Endothelial cell of umbilical vein (primary cell): ENCODE results near the gene HSPA6. TPM values are rescaled to one million over a fixed set of nuclear protein-coding genes. Genes with fewer than 3 reads are reported as not detected.

Experiments
- BruUV-seq: library from RNA; stranded (reverse); fragments of 400-500 nt; replicated peaks from 2 replicates; lab custom pipeline; 2021; lab: Mats Ljungman, UMichigan
- CTCF ChIA-PET: fragments of 300-600, 350-600 bp; sonication (Branson Sonifier 250); formaldehyde crosslinking; loops from one replicate; lab custom pipeline; 2021; ENCODE audit warnings: antibody characterized with exemption, inconsistent platforms; lab: Charles Lee
- POLR2A ChIA-PET: fragments of 300-600, 350-600 bp; sonication (Branson Sonifier 250); formaldehyde crosslinking; loops from one replicate; lab custom pipeline; 2021; ENCODE audit warnings: antibody characterized with exemption, inconsistent platforms; lab: Charles Lee
- DNase-seq: peaks from one replicate; pipeline ENCODE4 v3.0.0-alpha.2; 2011; ENCODE audit warnings: low read depth, low spot score
- FAIRE-seq: peaks from 2 replicates; lab custom pipeline; 2011; peaks lifted over from hg19 to GRCh38; lab: Jason Lieb, UNC
- H2AFZ ChIP-seq: 2 replicates; pipeline ENCODE4 v1.6.0; 2012; ENCODE audit warnings: low read depth, low read length, control low read depth, inconsistent platforms
- H3K27ac ChIP-seq: 2 replicates; pipeline ENCODE4 v1.5.1; 2011; ENCODE audit warnings: low read depth, mild to moderate bottlenecking, control low read depth, low read length, moderate library complexity; ENCODE audit not compliant: insufficient read depth
- H3K27me3 ChIP-seq, 2 experiments: 2 replicates each; pipeline versions ENCODE4 v1.6.0 to v1.6.1; 2011; ENCODE audit warnings: low read length in 2 of 2, mixed read lengths in 1 of 2; ENCODE audit not compliant: control insufficient read depth in 2 of 2, insufficient read depth in 2 of 2
- H3K36me3 ChIP-seq, 2 experiments: 2 replicates in 1 of 2; 3 replicates in 1 of 2; pipeline ENCODE4 v1.5.1; 2011; ENCODE audit warnings: low read length in 2 of 2, mild to moderate bottlenecking in 1 of 2, moderate library complexity in 1 of 2; ENCODE audit not compliant: control insufficient read depth in 2 of 2, insufficient read depth in 2 of 2; ENCODE audit errors: extremely low read depth in 1 of 2
- H3K4me1 ChIP-seq: 3 replicates; pipeline ENCODE4 v1.5.1; 2011; ENCODE audit warnings: mild to moderate bottlenecking, low read length; ENCODE audit not compliant: control insufficient read depth, insufficient read depth; ENCODE audit errors: extremely low read depth
- H3K4me2 ChIP-seq: 2 replicates; pipeline ENCODE4 v1.6.1; 2011; ENCODE audit warnings: low read length, control low read depth, mixed read lengths; ENCODE audit not compliant: insufficient read depth
- H3K4me3 ChIP-seq, 3 experiments: fragments of 200-600 bp in 1 of 3; sonication (generic), shearing (Covaris generic) in 1 of 3; replicated peaks in 1 of 3; 2 replicates each; pipeline ENCODE4 v1.5.1; 2011 to 2016; ENCODE audit warnings: control low read depth in 3 of 3, low read length in 3 of 3, mild to moderate bottlenecking in 2 of 3, inconsistent platforms in 1 of 3, low read depth in 1 of 3, moderate library complexity in 1 of 3; ENCODE audit not compliant: insufficient read depth in 1 of 3
- H3K79me2 ChIP-seq: 2 replicates; pipeline ENCODE4 v1.6.0; 2012; ENCODE audit warnings: low read length, inconsistent platforms; ENCODE audit not compliant: control insufficient read depth, insufficient read depth
- H3K9ac ChIP-seq: replicated peaks from 2 replicates; pipeline ENCODE3; 2011; ENCODE audit warnings: low read length, control low read depth; ENCODE audit not compliant: insufficient read depth; ENCODE audit errors: extremely low read depth
- H3K9me1 ChIP-seq: replicated peaks from 3 replicates; pipeline ENCODE4 v1.6.0; 2011; ENCODE audit warnings: mild to moderate bottlenecking, low read length; ENCODE audit not compliant: control insufficient read depth, insufficient read depth; ENCODE audit errors: extremely low read depth
- H3K9me3 ChIP-seq: replicated peaks from 2 replicates; pipeline ENCODE4 v1.5.1; 2012; ENCODE audit warnings: low read length, inconsistent platforms; ENCODE audit not compliant: control insufficient read depth, insufficient read depth
- H4K20me1 ChIP-seq: replicated peaks from 2 replicates; pipeline ENCODE3; 2011; ENCODE audit warnings: mild to moderate bottlenecking, low read length; ENCODE audit not compliant: control insufficient read depth, insufficient read depth; ENCODE audit errors: extremely low read depth
- EZH2 ChIP-seq: IDR thresholded peaks from 2 replicates; pipeline ENCODE4 v1.6.1; 2012; ENCODE audit warnings: borderline replicate concordance, low read depth, mild to moderate bottlenecking, moderate library complexity, low read length, inconsistent platforms; ENCODE audit not compliant: severe bottlenecking
- FOS ChIP-seq: IDR thresholded peaks from 2 replicates; pipeline ENCODE4 v1.6.1; 2011; ENCODE audit warnings: mild to moderate bottlenecking, low read length, moderate library complexity, borderline replicate concordance; ENCODE audit not compliant: insufficient read depth
- GATA2 ChIP-seq: IDR thresholded peaks from 2 replicates; pipeline ENCODE4 v1.7.0; 2011; ENCODE audit warnings: low read depth, mild to moderate bottlenecking, moderate library complexity, mixed read lengths, low read length; ENCODE audit not compliant: insufficient read length, insufficient read depth
- JUN ChIP-seq: IDR thresholded peaks from 2 replicates; pipeline ENCODE4 v1.6.1; 2011; ENCODE audit warnings: borderline replicate concordance, low read depth; ENCODE audit not compliant: insufficient read length, insufficient read depth
- MYC ChIP-seq: IDR thresholded peaks from one replicate; pipeline ENCODE4 v1.6.1; 2011; ENCODE audit warnings: mild to moderate bottlenecking, low read depth, low read length
- POLR2A ChIP-seq: IDR thresholded peaks from 2 replicates; pipeline ENCODE4 v1.6.1; 2012; ENCODE audit warnings: low read depth, mild to moderate bottlenecking, control low read depth, low read length
- POLR2AphosphoS5 ChIP-seq: IDR thresholded peaks from 2 replicates; pipeline ENCODE4 v1.6.1; 2012; ENCODE audit warnings: low read depth, mild to moderate bottlenecking, control low read depth, low read length, moderate library complexity; ENCODE audit not compliant: insufficient read depth
- dilution Hi-C: fragments of 300-500 bp; cut with MboI; formaldehyde crosslinking; loops from one replicate; pipeline ENCODE4 v1.15.0; 2019; ENCODE audit warnings: low sequenced_read_pairs; ENCODE audit not compliant: extremely low pct_ligation_motif_present
- intact Hi-C: fragments of 100-400 bp; cut with micrococcal nuclease; formaldehyde crosslinking; loops from one replicate; pipeline ENCODE4 v1.10.0; 2022
- polyA plus RNA-seq, 4 experiments: library from polyadenylated mRNA; depleted of rRNA in 3 of 4; stranded (reverse) in 3 of 4; unstranded in 1 of 4; fragments of >200 nt; gene quantifications; 2 replicates each; pipeline versions ENCODE4 v1.2.1 to v1.2.3, GENCODE V29; 2011 to 2012; ENCODE audit warnings: missing spikeins in 1 of 4
- total RNA-seq: library from RNA; stranded (reverse); gene quantifications from 2 replicates; pipeline ENCODE4 v1.2.3, GENCODE V29; 2021
- TF ChIP-seq, protein P1 (sequence below), 2 donors: IDR thresholded peaks; 1 replicate in 1 of 2; 2 replicates in 1 of 2; pipeline ENCODE4 v1.5.1; 2011; ENCODE audit warnings: low read length in 2 of 2, mild to moderate bottlenecking in 2 of 2, moderate library complexity in 2 of 2, control low read depth in 1 of 2, inconsistent platforms in 1 of 2, low read depth in 1 of 2; ENCODE audit not compliant: insufficient read depth in 1 of 2; ENCODE audit errors: extremely low read depth in 1 of 2
- TF ChIP-seq, protein P2 (sequence below): IDR thresholded peaks from 2 replicates; pipeline ENCODE4 v1.6.1; 2011; ENCODE audit not compliant: insufficient read depth, insufficient read length

HSPA6 gene
- total and polyA plus RNA-seq, 2 donors (not counting 3 experiments of a cell fraction or from before 2014, with no cell fraction given) = 0.10 to 0.13 TPM

- BruUV-seq = no TSS peak
- Histone ChIP-seq H3K4me2 (no peak overlapping the region), H4K20me1 (no peaks in the 10 kb centered on the region), H3K79me2 (no peaks in the 10 kb centered on the region), H2AFZ (no peak overlapping the region), H3K4me1 (peaks cover 12% of the 10 kb centered on the region), H3K27me3 (peaks cover 2 to 4% of the 10 kb centered on the region in 2 experiments), H3K36me3 (no peaks in the 10 kb centered on the region), H3K9me1 (no peaks in the 10 kb centered on the region), H3K9me3 (no peaks in the 10 kb centered on the region), H3K9ac (no peak overlapping the region), H3K4me3 (no peak overlapping the region), H3K27ac (no peak overlapping the region)
- CTCF ChIA-PET = no interaction called here
- DNase-seq = no peak
- POLR2A ChIA-PET = no interaction called here
- intact Hi-C loops (no loop called here), dilution Hi-C loops (no loop called here)
- FAIRE-seq = no peak
- TF ChIP-seq, protein P1, sequence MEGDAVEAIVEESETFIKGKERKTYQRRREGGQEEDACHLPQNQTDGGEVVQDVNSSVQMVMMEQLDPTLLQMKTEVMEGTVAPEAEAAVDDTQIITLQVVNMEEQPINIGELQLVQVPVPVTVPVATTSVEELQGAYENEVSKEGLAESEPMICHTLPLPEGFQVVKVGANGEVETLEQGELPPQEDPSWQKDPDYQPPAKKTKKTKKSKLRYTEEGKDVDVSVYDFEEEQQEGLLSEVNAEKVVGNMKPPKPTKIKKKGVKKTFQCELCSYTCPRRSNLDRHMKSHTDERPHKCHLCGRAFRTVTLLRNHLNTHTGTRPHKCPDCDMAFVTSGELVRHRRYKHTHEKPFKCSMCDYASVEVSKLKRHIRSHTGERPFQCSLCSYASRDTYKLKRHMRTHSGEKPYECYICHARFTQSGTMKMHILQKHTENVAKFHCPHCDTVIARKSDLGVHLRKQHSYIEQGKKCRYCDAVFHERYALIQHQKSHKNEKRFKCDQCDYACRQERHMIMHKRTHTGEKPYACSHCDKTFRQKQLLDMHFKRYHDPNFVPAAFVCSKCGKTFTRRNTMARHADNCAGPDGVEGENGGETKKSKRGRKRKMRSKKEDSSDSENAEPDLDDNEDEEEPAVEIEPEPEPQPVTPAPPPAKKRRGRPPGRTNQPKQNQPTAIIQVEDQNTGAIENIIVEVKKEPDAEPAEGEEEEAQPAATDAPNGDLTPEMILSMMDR (IDR thresholded peaks at IDR 0.05; ENCODE audit: extremely low read depth in 1 of 2, insufficient read depth in 1 of 2, low read depth in 1 of 2, low read length in 2 of 2) = no peak
- no peak for TF ChIP-seq EZH2
- TF ChIP-seq MYC = no peak
- no peak for TF ChIP-seq POLR2A
- TF ChIP-seq GATA2 = no peak
- TF ChIP-seq, protein P2, sequence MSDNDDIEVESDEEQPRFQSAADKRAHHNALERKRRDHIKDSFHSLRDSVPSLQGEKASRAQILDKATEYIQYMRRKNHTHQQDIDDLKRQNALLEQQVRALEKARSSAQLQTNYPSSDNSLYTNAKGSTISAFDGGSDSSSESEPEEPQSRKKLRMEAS = no peak
- no peak for TF ChIP-seq FOS
- no peak for TF ChIP-seq POLR2AphosphoS5
- no peak for TF ChIP-seq JUN
Observed at GRCh38 chr1:161501234-161501633, 23.1 kb upstream of the HSPA6 start.
